ENCODE results near the gene GIPC3.

The GIPC3 gene

DNA sequence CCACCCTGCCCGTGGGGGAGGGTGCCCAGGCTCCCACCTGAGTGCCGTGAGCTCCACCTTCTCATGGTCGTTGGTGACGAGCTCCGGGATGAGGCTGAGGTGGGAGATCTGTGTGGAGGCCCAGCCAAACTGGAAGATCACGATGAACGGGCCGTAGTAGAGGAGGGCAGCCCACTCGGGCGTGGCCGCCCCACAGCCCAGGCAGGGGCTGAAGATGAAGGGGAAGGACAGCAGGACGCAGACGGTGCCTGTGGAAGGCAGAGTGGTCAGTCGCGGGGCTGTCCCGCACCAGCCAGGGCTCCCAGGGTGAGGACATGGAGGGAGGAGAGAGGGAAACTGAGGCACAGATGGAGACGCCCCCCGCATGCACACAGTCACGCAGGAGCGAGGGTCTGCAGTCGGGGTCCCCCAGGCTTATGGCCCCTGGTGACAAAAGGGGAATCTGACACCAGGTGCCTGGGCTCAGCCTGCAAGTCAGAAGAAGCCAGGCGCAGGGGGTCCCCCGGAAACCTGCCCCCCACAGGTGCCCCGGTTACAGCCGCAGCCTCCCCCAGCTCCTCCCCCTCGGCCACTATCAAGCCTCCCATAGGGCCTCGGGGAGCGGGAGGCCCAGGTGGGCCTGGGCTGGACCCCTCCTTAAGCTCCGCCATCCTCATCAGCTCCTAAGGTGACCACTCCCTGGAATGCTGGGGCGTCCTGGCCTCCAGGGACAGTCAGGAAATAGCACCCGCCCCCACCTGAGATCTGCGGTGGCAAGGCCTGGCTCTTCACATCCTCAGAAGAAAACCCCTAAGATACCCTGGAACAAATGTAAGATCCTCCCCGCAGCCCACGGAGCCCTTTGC is 34.1 kb upstream of the GIPC3 start:
- H3K9ac ChIP-seq (ENCODE audit: low read depth in 1 of 2, low read length in 2 of 2): no peak overlapping the region
- H3K27me3 ChIP-seq (ENCODE audit: control insufficient read depth in 1 of 2, insufficient read depth in 2 of 2, low read length in 2 of 2): no peaks in the 10 kb centered on the region
- no peaks in the 10 kb centered on the region for H3K9me3 ChIP-seq (ENCODE audit: control insufficient read depth in 1 of 2, low read length in 2 of 2)
- H3K27ac ChIP-seq (ENCODE audit: low read depth, low read length): no peak overlapping the region
- H3K36me3 ChIP-seq (ENCODE audit: control insufficient read depth in 1 of 2, insufficient read depth in 2 of 2, low read length in 2 of 2): peaks cover 0 to 12% of the 10 kb centered on the region in 2 donors
- H3K4me3 ChIP-seq (ENCODE audit: low read depth in 1 of 2, low read length in 2 of 2): no peak overlapping the region
- H3K4me1 ChIP-seq (ENCODE audit: control insufficient read depth in 1 of 2, insufficient read depth in 2 of 2, low read length in 2 of 2): peaks cover 14 to 22% of the 10 kb centered on the region in 2 donors

DNA sequence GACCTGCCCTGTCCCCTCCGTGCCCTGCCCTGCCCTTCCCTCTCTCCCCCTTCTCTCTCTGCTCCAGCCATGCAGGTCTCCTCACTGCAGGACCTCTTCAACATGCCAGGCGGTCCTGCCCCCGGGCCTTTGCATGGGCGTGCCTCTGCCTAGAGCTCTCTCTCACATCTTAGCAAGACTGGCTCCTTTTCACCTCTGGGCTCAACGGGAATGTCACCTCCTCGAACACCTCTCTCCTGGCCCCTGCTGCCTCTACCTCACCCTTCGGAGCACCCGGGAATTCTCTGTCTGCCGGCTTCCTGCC is 33.5 kb upstream of the GIPC3 start:
- no peak overlapping the region for H3K9ac ChIP-seq (ENCODE audit: low read depth in 1 of 2, low read length in 2 of 2)
- peaks cover 0 to 8% of the 10 kb centered on the region in 2 donors for H3K36me3 ChIP-seq (ENCODE audit: control insufficient read depth in 1 of 2, insufficient read depth in 2 of 2, low read length in 2 of 2)
- no peaks in the 10 kb centered on the region for H3K9me3 ChIP-seq (ENCODE audit: control insufficient read depth in 1 of 2, low read length in 2 of 2)
- peaks cover 19 to 27% of the 10 kb centered on the region in 2 donors for H3K4me1 ChIP-seq (ENCODE audit: control insufficient read depth in 1 of 2, insufficient read depth in 2 of 2, low read length in 2 of 2)
- H3K27ac ChIP-seq (ENCODE audit: low read depth, low read length): no peak overlapping the region
- H3K4me3 ChIP-seq (ENCODE audit: low read depth in 1 of 2, low read length in 2 of 2): no peak overlapping the region
- H3K27me3 ChIP-seq (ENCODE audit: control insufficient read depth in 1 of 2, insufficient read depth in 2 of 2, low read length in 2 of 2): no peaks in the 10 kb centered on the region

DNA sequence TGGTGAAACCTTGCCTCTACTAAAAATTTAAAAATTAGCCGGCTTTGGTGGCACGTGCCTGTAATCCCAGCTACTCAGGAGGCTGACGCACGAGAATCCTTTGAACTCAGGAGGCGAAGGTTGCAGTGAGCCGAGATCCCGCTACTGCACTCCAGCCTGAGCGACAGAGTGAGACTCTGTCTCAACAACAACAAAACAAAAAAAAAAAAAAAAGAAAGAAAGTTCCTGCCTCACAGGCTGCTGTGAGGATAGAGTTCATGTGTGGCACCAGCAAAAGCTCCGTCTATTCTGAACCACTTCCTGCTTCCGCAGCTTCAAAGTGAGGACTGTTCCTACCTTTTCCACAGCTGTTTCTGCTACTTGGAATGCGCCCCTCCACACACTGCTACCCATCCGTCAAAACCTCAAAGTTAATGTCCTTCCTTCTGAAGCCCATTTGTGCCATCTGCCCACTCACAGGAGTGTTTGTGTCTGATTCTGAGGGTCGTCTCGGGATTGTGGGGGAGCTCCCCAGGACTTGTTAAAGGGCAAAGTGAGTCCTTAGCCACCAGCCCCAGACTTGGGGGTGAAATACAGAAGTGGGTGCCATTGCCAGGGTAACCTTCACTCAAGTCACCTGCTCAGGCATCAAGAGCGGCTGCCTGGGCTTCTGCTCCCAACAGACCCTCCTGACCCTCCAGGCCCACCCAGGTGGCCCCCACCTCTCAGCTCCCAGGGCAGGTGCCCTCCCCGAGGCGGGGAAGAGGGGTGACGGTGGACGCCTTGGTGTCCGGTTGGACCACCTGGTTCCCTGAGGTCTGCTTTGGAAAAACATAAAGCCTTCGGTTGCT is 30.8 kb upstream of the GIPC3 start:
- peak overlapping the region; percentile 55 for H3K27ac ChIP-seq (ENCODE audit: low read depth, low read length)
- peak overlapping the region; percentile 5 to 6 for H3K9ac ChIP-seq (ENCODE audit: low read depth in 1 of 2, low read length in 2 of 2)

DNA sequence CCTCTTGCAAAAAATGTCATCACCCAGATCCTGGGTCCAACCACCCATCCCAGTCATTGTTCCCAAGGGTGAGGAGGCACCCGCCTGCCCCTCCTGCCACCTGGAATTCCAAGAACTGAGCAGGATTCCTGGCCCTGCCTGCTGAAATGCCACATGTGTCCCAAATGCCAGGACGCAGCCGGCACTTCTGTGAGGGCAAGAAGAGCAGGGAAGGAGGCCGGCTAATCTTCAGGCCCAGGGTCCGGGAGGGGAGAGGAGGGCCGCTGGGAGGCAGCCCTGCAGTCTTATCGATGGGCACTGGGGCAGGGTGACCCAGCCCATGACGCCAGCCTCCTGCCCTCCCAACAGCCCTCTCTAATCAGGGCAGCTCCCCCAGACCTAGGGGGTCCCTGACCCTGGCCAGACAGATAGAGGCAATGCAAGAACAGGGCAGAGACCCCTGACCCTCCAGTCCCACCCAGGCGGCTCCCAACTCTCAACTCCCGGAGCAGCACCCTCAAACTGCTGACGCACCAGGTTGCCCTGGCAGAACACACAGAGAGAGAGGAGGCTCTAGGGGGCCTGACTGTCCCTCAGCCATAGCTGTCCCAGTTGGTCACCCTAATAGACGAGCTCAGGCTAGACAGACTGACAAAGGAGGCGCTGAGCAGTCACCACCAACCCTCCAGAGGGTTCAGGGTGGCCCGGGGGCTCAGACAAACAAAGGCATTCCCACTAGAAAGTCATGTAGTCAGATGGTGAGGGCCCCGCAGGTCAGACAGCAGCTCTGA is 29.4 kb upstream of the GIPC3 start:
- Histone ChIP-seq H3K9ac (ENCODE audit: low read depth in 1 of 2, low read length in 2 of 2) (peak overlapping the region; percentile 65 to 73), H3K27ac (ENCODE audit: low read depth, low read length) (peak overlapping the region; percentile 26)

More for the DNA sequence above, 30.8 kb upstream of the GIPC3 start:
- Histone ChIP-seq H3K4me1 (ENCODE audit: control insufficient read depth in 1 of 2, insufficient read depth in 2 of 2, low read length in 2 of 2) (peaks cover 23 to 36% of the 10 kb centered on the region in 2 donors), H3K27me3 (ENCODE audit: control insufficient read depth in 1 of 2, insufficient read depth in 2 of 2, low read length in 2 of 2) (no peaks in the 10 kb centered on the region), H3K9me3 (ENCODE audit: control insufficient read depth in 1 of 2, low read length in 2 of 2) (no peaks in the 10 kb centered on the region), H3K4me3 (ENCODE audit: low read depth in 1 of 2, low read length in 2 of 2) (peak overlapping the region in 1 of 2 donors; percentile 16), H3K36me3 (ENCODE audit: control insufficient read depth in 1 of 2, insufficient read depth in 2 of 2, low read length in 2 of 2) (peaks cover 0 to 4% of the 10 kb centered on the region in 2 donors)

DNA sequence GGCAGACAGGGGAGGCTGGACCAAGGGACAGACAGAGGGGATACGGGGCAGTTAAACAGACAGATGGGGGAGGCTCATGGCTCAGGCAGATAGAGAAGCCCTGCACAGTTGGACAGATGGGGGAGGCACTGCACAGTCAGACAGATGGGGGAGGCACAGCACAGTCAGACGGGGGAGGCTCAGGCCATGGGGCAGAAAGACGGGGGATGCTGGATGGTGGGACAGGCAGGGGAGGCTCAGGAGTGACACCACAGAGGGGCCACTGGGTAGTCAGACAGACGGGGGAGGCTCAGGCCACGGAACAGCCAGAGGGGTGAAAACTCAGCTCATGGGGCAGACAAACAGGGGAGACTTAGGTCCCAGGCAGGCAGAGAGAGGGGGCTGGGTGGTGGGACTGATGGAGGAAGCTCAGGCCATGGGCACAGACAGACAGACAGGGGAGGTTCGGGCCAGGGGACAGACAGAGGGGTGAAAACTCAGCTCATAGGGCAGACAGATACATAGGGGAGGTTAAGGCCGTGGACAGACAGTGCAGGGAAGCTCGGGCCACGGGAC is 28.8 kb upstream of the GIPC3 start:
- Histone ChIP-seq H3K9me3 (ENCODE audit: control insufficient read depth in 1 of 2, low read length in 2 of 2) (no peaks in the 10 kb centered on the region), H3K27ac (ENCODE audit: low read depth, low read length) (peak overlapping the region; percentile 32), H3K4me3 (ENCODE audit: low read depth in 1 of 2, low read length in 2 of 2) (peak overlapping the region; percentile 80 to 86), H3K9ac (ENCODE audit: low read depth in 1 of 2, low read length in 2 of 2) (peak overlapping the region; percentile 65 to 73), H3K36me3 (ENCODE audit: control insufficient read depth in 1 of 2, insufficient read depth in 2 of 2, low read length in 2 of 2) (no peaks in the 10 kb centered on the region), H3K27me3 (ENCODE audit: control insufficient read depth in 1 of 2, insufficient read depth in 2 of 2, low read length in 2 of 2) (no peaks in the 10 kb centered on the region), H3K4me1 (ENCODE audit: control insufficient read depth in 1 of 2, insufficient read depth in 2 of 2, low read length in 2 of 2) (peaks cover 23 to 36% of the 10 kb centered on the region in 2 donors)

More for the DNA sequence above, 29.4 kb upstream of the GIPC3 start:
- H3K4me3 ChIP-seq (ENCODE audit: low read depth in 1 of 2, low read length in 2 of 2): peak overlapping the region; percentile 80 to 86
- no peaks in the 10 kb centered on the region for H3K9me3 ChIP-seq (ENCODE audit: control insufficient read depth in 1 of 2, low read length in 2 of 2)
- no peaks in the 10 kb centered on the region for H3K27me3 ChIP-seq (ENCODE audit: control insufficient read depth in 1 of 2, insufficient read depth in 2 of 2, low read length in 2 of 2)
- H3K36me3 ChIP-seq (ENCODE audit: control insufficient read depth in 1 of 2, insufficient read depth in 2 of 2, low read length in 2 of 2): peaks cover 0 to under 1% of the 10 kb centered on the region in 2 donors
- peaks cover 23 to 36% of the 10 kb centered on the region in 2 donors for H3K4me1 ChIP-seq (ENCODE audit: control insufficient read depth in 1 of 2, insufficient read depth in 2 of 2, low read length in 2 of 2)

DNA sequence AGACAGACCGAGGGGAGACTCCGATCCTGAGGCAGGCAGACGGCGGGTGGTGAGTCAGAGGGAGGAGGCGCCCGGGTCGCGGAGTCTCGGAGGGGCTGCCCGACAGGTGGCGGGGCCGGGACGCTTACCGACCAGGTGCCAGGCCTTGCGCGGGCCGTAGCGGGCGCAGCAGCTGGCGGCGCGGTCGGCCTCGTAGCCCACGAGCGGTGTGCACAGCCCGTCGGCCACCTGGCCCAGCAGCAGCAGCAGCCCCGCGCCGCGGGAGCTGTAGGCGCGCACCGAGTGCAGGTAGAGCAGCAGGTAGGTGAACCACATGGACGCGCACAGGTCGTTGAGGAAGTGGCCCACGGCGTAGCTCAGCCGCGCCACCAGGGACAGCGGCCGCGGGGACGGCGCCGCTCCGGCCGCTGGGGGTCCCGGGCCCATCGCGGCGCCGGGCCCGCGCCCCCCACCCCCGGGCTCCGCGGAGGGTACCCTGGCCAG is 28.3 kb upstream of the GIPC3 start:
- no peaks in the 10 kb centered on the region for H3K27me3 ChIP-seq (ENCODE audit: control insufficient read depth in 1 of 2, insufficient read depth in 2 of 2, low read length in 2 of 2)
- H3K4me1 ChIP-seq (ENCODE audit: control insufficient read depth in 1 of 2, insufficient read depth in 2 of 2, low read length in 2 of 2): peaks cover 23 to 36% of the 10 kb centered on the region in 2 donors
- peak overlapping the region; percentile 70 for H3K27ac ChIP-seq (ENCODE audit: low read depth, low read length)
- no peaks in the 10 kb centered on the region for H3K36me3 ChIP-seq (ENCODE audit: control insufficient read depth in 1 of 2, insufficient read depth in 2 of 2, low read length in 2 of 2)
- no peaks in the 10 kb centered on the region for H3K9me3 ChIP-seq (ENCODE audit: control insufficient read depth in 1 of 2, low read length in 2 of 2)
- H3K4me3 ChIP-seq (ENCODE audit: low read depth in 1 of 2, low read length in 2 of 2): peak overlapping the region; percentile 80 to 86
- H3K9ac ChIP-seq (ENCODE audit: low read depth in 1 of 2, low read length in 2 of 2): peak overlapping the region; percentile 65 to 73

DNA sequence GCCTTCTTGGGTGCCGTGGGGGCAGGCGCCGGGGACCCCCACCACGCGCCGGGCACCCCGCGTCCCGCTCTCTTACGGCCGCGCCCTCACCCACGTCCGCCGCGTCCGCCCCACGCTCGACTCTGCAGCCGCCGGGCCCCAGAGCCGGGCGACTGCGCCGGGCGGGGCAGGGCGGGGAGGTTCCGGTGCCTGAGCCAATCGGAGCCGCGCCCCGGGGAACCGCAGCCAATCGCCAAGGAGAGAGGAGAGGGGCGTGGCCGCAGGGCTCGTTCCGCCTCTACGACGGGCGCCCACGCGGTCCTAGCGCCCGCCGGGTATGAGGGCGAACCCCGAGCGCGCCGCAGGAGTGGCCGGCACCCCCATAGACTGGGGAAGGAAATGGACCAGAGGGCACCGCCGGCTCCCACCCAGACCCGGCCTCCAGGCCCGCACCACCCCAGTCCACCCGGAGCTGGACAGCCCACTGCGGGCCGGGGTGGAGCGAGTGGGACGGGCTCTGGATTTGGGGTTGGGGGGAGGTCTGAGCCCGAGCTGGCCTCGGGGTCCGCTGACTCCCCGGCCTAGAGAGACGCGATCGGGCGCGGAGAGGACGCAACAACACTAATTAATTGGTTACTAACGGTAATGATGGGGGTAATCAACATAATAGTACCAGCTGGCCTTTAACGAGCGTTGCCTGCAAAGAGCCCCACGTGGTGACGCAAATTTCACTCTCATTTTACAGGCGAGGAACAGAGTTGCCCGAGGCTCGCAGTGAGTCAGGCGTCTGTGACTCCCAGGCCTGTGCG is 27.6 kb upstream of the GIPC3 start, which contains the start of gene MFSD12:
MFSD12 (minus strand) TSS at position 126 of the 788 bp plus-strand sequence. CDS start 183 bp downstream, outside the sequence.
- Histone ChIP-seq H3K9ac (ENCODE audit: low read depth in 1 of 2, low read length in 2 of 2) (peak within 1 kb of the TSS; percentile 73 to 74), H3K4me3 (ENCODE audit: low read depth in 1 of 2, low read length in 2 of 2) (peak within 1 kb of the TSS; percentile 80 to 86), H3K27ac (ENCODE audit: low read depth, low read length) (peak within 1 kb of the TSS; percentile 75), H3K36me3 (ENCODE audit: control insufficient read depth in 1 of 2, insufficient read depth in 2 of 2, low read length in 2 of 2) (no peaks in the 10 kb centered on the region), H3K4me1 (ENCODE audit: control insufficient read depth in 1 of 2, insufficient read depth in 2 of 2, low read length in 2 of 2) (peaks cover 23 to 36% of the 10 kb centered on the region in 2 donors), H3K27me3 (ENCODE audit: control insufficient read depth in 1 of 2, insufficient read depth in 2 of 2, low read length in 2 of 2) (no peaks in the 10 kb centered on the region), H3K9me3 (ENCODE audit: control insufficient read depth in 1 of 2, low read length in 2 of 2) (no peaks in the 10 kb centered on the region)

DNA sequence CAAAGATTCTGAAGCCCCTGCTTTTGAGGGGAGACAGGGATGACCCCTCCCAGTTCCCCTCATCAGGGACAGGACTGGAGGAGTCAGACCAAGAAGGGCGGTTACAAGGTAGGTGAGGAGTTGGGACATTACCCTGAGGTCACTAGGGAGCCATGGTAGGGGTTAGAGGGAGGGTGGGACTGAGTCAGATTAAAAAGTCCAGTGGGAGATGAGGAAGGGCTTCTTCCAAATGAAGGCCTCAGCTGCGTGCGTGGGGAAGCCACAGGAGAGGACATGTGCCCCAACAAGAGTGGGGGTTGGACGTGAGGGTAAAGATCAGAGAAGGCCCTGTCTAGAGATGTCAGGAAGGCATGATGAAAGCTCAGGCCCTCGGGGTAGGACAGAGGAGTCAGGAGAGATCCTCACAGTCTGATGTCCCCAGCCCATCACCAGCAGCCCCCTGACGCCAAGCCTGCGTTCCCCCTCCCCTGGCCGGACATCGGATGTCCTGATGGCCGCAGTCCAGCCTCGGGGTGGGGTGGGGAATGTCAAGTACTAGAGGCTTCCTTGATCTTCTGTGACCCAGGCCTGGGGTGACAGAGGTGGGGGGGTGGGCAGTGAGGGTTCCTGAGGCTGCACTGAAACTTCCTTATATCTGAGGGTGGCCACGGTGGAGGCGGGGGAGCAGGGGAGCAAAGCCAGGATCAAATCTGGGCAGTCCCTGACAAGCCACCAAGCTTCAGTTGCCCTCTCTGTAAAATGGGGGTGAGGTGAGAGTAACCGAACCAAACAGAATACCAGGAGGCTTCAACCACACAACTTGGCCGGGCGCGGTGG is 21.4 kb upstream of the GIPC3 start:
- Histone ChIP-seq H3K9ac (ENCODE audit: low read depth in 1 of 2, low read length in 2 of 2) (no peak overlapping the region), H3K4me3 (ENCODE audit: low read depth in 1 of 2, low read length in 2 of 2) (no peak overlapping the region), H3K4me1 (ENCODE audit: control insufficient read depth in 1 of 2, insufficient read depth in 2 of 2, low read length in 2 of 2) (no peaks in the 10 kb centered on the region), H3K27ac (ENCODE audit: low read depth, low read length) (no peak overlapping the region), H3K9me3 (ENCODE audit: control insufficient read depth in 1 of 2, low read length in 2 of 2) (no peaks in the 10 kb centered on the region), H3K27me3 (ENCODE audit: control insufficient read depth in 1 of 2, insufficient read depth in 2 of 2, low read length in 2 of 2) (no peaks in the 10 kb centered on the region), H3K36me3 (ENCODE audit: control insufficient read depth in 1 of 2, insufficient read depth in 2 of 2, low read length in 2 of 2) (no peaks in the 10 kb centered on the region)

All from duodenal mucosa (tissue), 2 donors.